B cell (primary cell): ENCODE measurements around the gene BIRC5.

ENCODE experiments used
- EZH2 ChIP-seq: IDR thresholded peaks from 2 replicates; pipeline ENCODE4 v1.6.1; 2012; ENCODE audit warnings: borderline replicate concordance, low read depth, mild to moderate bottlenecking, moderate library complexity, low read length; ENCODE audit not compliant: insufficient read depth, poor library complexity, severe bottlenecking
- TF ChIP-seq, protein P1 (sequence below): fragments of 200-600 bp; IDR thresholded peaks from one replicate; pipeline ENCODE4 v1.8.0; 2022; ENCODE audit warnings: antibody characterized with exemption, mild to moderate bottlenecking

DNA sequence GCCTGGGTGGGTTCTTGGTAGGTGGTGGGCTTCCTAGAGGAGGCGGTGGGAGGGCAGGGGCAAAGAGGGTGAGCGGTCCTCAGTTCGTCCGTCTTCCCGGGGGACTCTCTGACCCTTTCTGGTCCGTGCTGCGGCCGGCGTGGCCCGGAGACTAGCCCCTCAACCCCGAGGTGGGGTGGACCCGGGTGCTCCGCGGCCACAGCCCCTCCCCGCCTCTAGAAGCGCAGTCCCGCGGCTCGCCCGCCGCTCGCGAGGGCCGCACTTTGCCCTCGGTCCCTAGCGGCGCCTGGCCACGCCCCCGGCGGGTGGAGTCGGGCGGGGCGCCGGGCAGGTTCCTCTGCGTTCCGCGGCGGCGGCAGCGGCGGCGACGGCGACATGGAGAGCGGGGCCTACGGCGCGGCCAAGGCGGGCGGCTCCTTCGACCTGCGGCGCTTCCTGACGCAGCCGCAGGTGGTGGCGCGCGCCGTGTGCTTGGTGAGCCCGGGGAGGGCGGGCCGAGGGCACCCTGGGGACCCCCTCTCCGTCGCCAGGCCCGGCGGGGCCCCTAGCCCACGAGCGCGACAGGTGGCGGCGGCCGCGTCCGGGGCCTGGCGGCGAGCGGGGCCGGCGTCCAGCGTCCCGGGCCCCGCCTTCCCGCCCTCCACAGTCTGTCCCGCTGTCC, 45.7 kb upstream of the BIRC5 start, which contains the start of gene SYNGR2:
- TF ChIP-seq, protein P1, sequence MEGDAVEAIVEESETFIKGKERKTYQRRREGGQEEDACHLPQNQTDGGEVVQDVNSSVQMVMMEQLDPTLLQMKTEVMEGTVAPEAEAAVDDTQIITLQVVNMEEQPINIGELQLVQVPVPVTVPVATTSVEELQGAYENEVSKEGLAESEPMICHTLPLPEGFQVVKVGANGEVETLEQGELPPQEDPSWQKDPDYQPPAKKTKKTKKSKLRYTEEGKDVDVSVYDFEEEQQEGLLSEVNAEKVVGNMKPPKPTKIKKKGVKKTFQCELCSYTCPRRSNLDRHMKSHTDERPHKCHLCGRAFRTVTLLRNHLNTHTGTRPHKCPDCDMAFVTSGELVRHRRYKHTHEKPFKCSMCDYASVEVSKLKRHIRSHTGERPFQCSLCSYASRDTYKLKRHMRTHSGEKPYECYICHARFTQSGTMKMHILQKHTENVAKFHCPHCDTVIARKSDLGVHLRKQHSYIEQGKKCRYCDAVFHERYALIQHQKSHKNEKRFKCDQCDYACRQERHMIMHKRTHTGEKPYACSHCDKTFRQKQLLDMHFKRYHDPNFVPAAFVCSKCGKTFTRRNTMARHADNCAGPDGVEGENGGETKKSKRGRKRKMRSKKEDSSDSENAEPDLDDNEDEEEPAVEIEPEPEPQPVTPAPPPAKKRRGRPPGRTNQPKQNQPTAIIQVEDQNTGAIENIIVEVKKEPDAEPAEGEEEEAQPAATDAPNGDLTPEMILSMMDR: no peak
- TF ChIP-seq EZH2: no peak
